ENCODE results near the gene HAPLN2.

The HAPLN2 gene

GRCh38 chr1:156644640-156645039, 25.4 kb downstream of the HAPLN2 start:
- no peak for DNase-seq (ENCODE audit: low read depth in 2 of 2)

GRCh38 chr1:156645056-156645455, 25.8 kb downstream of the HAPLN2 start:
- DNase-seq (ENCODE audit: low read depth in 2 of 2): no peak

- DNase-seq (ENCODE audit: low read depth in 2 of 2): no peak
These were observed 26.5 kb downstream of the HAPLN2 start for GRCh38 chr1:156645666-156646065.

- no peak for DNase-seq (ENCODE audit: low read depth in 2 of 2)
These were observed 27.6 kb downstream of the HAPLN2 start for GRCh38 chr1:156646738-156647211.

GRCh38 chr1:156647351-156647750, 28.1 kb downstream of the HAPLN2 start:
- DNase-seq (ENCODE audit: low read depth in 2 of 2): no peak

GRCh38 chr1:156648496-156648895, 29.3 kb downstream of the HAPLN2 start:
- no peak for DNase-seq (ENCODE audit: low read depth in 2 of 2)

- DNase-seq (ENCODE audit: low read depth in 2 of 2): no peak
These were observed 29.7 kb downstream of the HAPLN2 start for GRCh38 chr1:156648951-156649350.

- DNase-seq (ENCODE audit: low read depth in 2 of 2): no peak
These were observed 33.1 kb downstream of the HAPLN2 start for GRCh38 chr1:156652131-156652991.

- DNase-seq (ENCODE audit: low read depth in 2 of 2): no peak
These were observed 33.8 kb downstream of the HAPLN2 start for GRCh38 chr1:156652992-156653355.

GRCh38 chr1:156654700-156655099, 35.5 kb downstream of the HAPLN2 start:
- no peak for DNase-seq (ENCODE audit: low read depth in 2 of 2)

- DNase-seq (ENCODE audit: low read depth in 2 of 2): no peak
These were observed 36.1 kb downstream of the HAPLN2 start for GRCh38 chr1:156655151-156655903.

GRCh38 chr1:156655904-156656516, 36.8 kb downstream of the HAPLN2 start:
- no peak for DNase-seq (ENCODE audit: low read depth in 2 of 2)

- peak; percentile 58 to 77 for DNase-seq (ENCODE audit: low read depth in 2 of 2)
These were observed 37.9 kb downstream of the HAPLN2 start for GRCh38 chr1:156656806-156657740.

- no peak for DNase-seq (ENCODE audit: low read depth in 2 of 2)
These were observed 38.6 kb downstream of the HAPLN2 start for GRCh38 chr1:156657741-156658319.

- DNase-seq (ENCODE audit: low read depth in 2 of 2): no peak
These were observed 39.3 kb downstream of the HAPLN2 start for GRCh38 chr1:156658496-156658895.

GRCh38 chr1:156658945-156659574, 39.8 kb downstream of the HAPLN2 start:
- DNase-seq (ENCODE audit: low read depth in 2 of 2): no peak

- no peak for DNase-seq (ENCODE audit: low read depth in 2 of 2)
These were observed 40.4 kb downstream of the HAPLN2 start for GRCh38 chr1:156659661-156659987.

- peak; percentile 75 to 95 for DNase-seq (ENCODE audit: low read depth in 2 of 2)
These were observed 41.0 kb downstream of the HAPLN2 start for GRCh38 chr1:156659988-156660751.

- no peak for DNase-seq (ENCODE audit: low read depth in 2 of 2)
These were observed 41.5 kb downstream of the HAPLN2 start for GRCh38 chr1:156660752-156661112.
